ENCODE results near the gene KHDC1. TPM values are rescaled to one million over a fixed set of nuclear protein-coding genes. Genes with fewer than 3 reads are reported as not detected.

The KHDC1 gene
- total RNA-seq, 1 experiment from 2014 or later, result 7.7 TPM

GRCh38 chr6:73231986-73232391 is 31.0 kb downstream of the KHDC1 start:
- Histone ChIP-seq H3K18ac (ENCODE audit: insufficient read length, low read depth, low read length) (no peak overlapping the region), H3K4me1 (ENCODE audit: insufficient read depth, low read length) (no peaks in the 10 kb centered on the region), H2BK120ac (ENCODE audit: low read depth, low read length, poor library complexity, severe bottlenecking) (no peak overlapping the region), H3K79me1 (ENCODE audit: insufficient read depth, low read depth, low read length, poor library complexity, severe bottlenecking) (no peaks in the 10 kb centered on the region), H3K23me2 (ENCODE audit: insufficient read length, low read depth, low read length, poor library complexity, severe bottlenecking) (no peaks in the 10 kb centered on the region), H2BK5ac (ENCODE audit: insufficient read length, low read length) (no peak overlapping the region), H3K14ac (ENCODE audit: insufficient read depth, low read length) (no peak overlapping the region), H4K8ac (replicated peaks; ENCODE audit: insufficient read length, low read depth, low read length) (no peak overlapping the region), H3K9me3 (ENCODE audit: control insufficient read depth, low read depth, low read length) (no peaks in the 10 kb centered on the region), H3K79me2 (ENCODE audit: insufficient read depth, low read length) (no peaks in the 10 kb centered on the region), H4K91ac (ENCODE audit: insufficient read length, low read depth, low read length) (no peak overlapping the region), H3K23ac (ENCODE audit: insufficient read length, low read depth, low read length) (no peak overlapping the region), H3T11ph (ENCODE audit: low read length) (no peak overlapping the region), H3K27me3 (ENCODE audit: insufficient read depth, low read length) (no peaks in the 10 kb centered on the region), H3K56ac (ENCODE audit: insufficient read length, low read depth, low read length) (no peak overlapping the region), H2BK20ac (ENCODE audit: low read depth, low read length, poor library complexity, severe bottlenecking) (no peak overlapping the region), H4K5ac (ENCODE audit: insufficient read length, low read depth, low read length) (no peak overlapping the region), H3K4me2 (ENCODE audit: insufficient read depth, insufficient read length, low read length) (no peak overlapping the region), H2BK15ac (ENCODE audit: low read depth, low read length) (no peak overlapping the region), H3K4ac (ENCODE audit: low read depth, low read length) (no peak overlapping the region), H4K20me1 (ENCODE audit: control insufficient read depth, insufficient read depth, insufficient read length) (no peaks in the 10 kb centered on the region), H3K27ac (ENCODE audit: insufficient read length, low read depth, low read length) (no peak overlapping the region), H2AK5ac (ENCODE audit: insufficient read length, low read length) (no peak overlapping the region), H2AFZ (ENCODE audit: low read length) (no peak overlapping the region), H3K9ac (ENCODE audit: extremely low read depth, insufficient read length, low read length) (no peak overlapping the region), H2BK12ac (ENCODE audit: insufficient read length, low read depth, low read length) (no peak overlapping the region)
- H3K4me3 Mint-ChIP-seq, result no peak overlapping the region
- H3K9me3 Mint-ChIP-seq, result no peaks in the 10 kb centered on the region
- peaks cover 0 to 5% of the 10 kb centered on the region in 2 experiments; a peak in 2 of 4 replicates for H3K4me1 Mint-ChIP-seq
- no peaks in the 10 kb centered on the region for H3K36me3 Mint-ChIP-seq (ENCODE audit: insufficient read depth in 1 of 3, low read depth in 3 of 3)
- no CpG with 5 or more reads among the region's 1 CpG for WGBS (ENCODE audit: extremely low coverage, insufficient read length, low lambda C conversion rate)
- no peak for TF ChIP-seq CTCF (conservative IDR thresholded peaks at IDR 0.05)
- no peak overlapping the region for H3K27ac Mint-ChIP-seq
- no peaks in the 10 kb centered on the region for H3K27me3 Mint-ChIP-seq (ENCODE audit: low read depth)
- DNase-seq, result no peak
